Suprapubic skin (tissue), 4 donors: ENCODE data around the gene IDH3A. TPM values are rescaled to one million over a fixed set of nuclear protein-coding genes. Genes with fewer than 3 reads are reported as not detected.

Experiments
- DNase-seq, 2 donors: peaks; one replicate each; pipeline ENCODE4 v3.0.0-alpha.2; 2019; ENCODE audit warnings: low spot score in 2 of 2
- H3K27ac ChIP-seq: fragments of 200-600 bp; sonication (generic); one replicate; pipeline ENCODE4 v1.5.1; 2019
- H3K27me3 ChIP-seq: fragments of 200-600 bp; sonication (generic); one replicate; pipeline ENCODE4 v1.5.1; 2019
- H3K36me3 ChIP-seq: fragments of 200-600 bp; sonication (generic); one replicate; pipeline ENCODE4 v1.5.1; 2019
- H3K4me1 ChIP-seq: fragments of 200-600 bp; sonication (generic); one replicate; pipeline ENCODE4 v1.5.1; 2019
- H3K4me3 ChIP-seq: fragments of 200-600 bp; sonication (generic); one replicate; pipeline ENCODE4 v1.5.1; 2019; ENCODE audit warnings: mild to moderate bottlenecking
- H3K9me3 ChIP-seq: fragments of 200-600 bp; sonication (generic); one replicate; pipeline ENCODE4 v1.5.1; 2019
- CTCF ChIP-seq, 2 donors: fragments of 200-600 bp in 1 of 2; fragments of 450-650 bp in 1 of 2; sonication (generic) in 1 of 2; IDR thresholded peaks; one replicate each; pipeline ENCODE4 v1.5.1; 2016 to 2019; ENCODE audit warnings: antibody characterized with exemption in 2 of 2, mild to moderate bottlenecking in 1 of 2, moderate library complexity in 1 of 2
- EP300 ChIP-seq: sonication (generic); formaldehyde crosslinking; IDR thresholded peaks from one replicate; pipeline ENCODE4 v1.6.1; 2017; ENCODE audit warnings: antibody characterized with exemption
- POLR2A ChIP-seq, 2 donors: fragments of 450-650 bp; IDR thresholded peaks; one replicate each; pipeline ENCODE4 v1.6.1; 2017; ENCODE audit warnings: antibody characterized with exemption in 2 of 2, mild to moderate bottlenecking in 2 of 2, moderate library complexity in 2 of 2
- POLR2AphosphoS5 ChIP-seq, 3 donors: sonication (generic); formaldehyde crosslinking; IDR thresholded peaks; one replicate each; pipeline ENCODE4 v1.6.1; 2017; ENCODE audit warnings: antibody characterized with exemption in 3 of 3
- whole genome bisulfite sequencing: methylation state at CpG from one replicate; pipeline ENCODE4 v1.1.5; 2018; 5-methylcytosine and 5-hydroxymethylcytosine counted together
- total RNA-seq, 4 donors: library from RNA; depleted of rRNA; stranded (reverse); fragments of >200 nt; gene quantifications; one replicate each; pipeline ENCODE4 v1.1.0, GENCODE V29; 2016

The IDH3A gene
- total RNA-seq, 4 donors from 2014 or later, result 55.1 to 82.5 (median 55.8) TPM

GRCh38 chr15:78182336-78182700, 33.2 kb downstream of the IDH3A start:
- Histone ChIP-seq H3K9me3 (no peaks in the 10 kb centered on the region), H3K4me3 (no peak overlapping the region), H3K36me3 (no peaks in the 10 kb centered on the region), H3K4me1 (no peaks in the 10 kb centered on the region), H3K27me3 (no peaks in the 10 kb centered on the region), H3K27ac (no peak overlapping the region)
- no peak for TF ChIP-seq POLR2A (IDR thresholded peaks at IDR 0.05)
- TF ChIP-seq CTCF (IDR thresholded peaks at IDR 0.05), result no peak
- TF ChIP-seq POLR2AphosphoS5 (IDR thresholded peaks at IDR 0.05), result no peak
- TF ChIP-seq EP300, result no peak
- peak in 1 of 2 donors; percentile 60 for DNase-seq
- WGBS, result no CpG with 5 or more reads among the region's 5 CpGs

GRCh38 chr15:78182821-78183220, 33.7 kb downstream of the IDH3A start:
- no peak for TF ChIP-seq CTCF (IDR thresholded peaks at IDR 0.05)
- no peak for TF ChIP-seq POLR2A (IDR thresholded peaks at IDR 0.05)
- TF ChIP-seq EP300, result no peak
- TF ChIP-seq POLR2AphosphoS5 (IDR thresholded peaks at IDR 0.05), result no peak
- WGBS, result 91% methylated on average over 4 of the region's 4 CpGs
- Histone ChIP-seq H3K36me3 (no peaks in the 10 kb centered on the region), H3K9me3 (no peaks in the 10 kb centered on the region), H3K27ac (no peak overlapping the region), H3K27me3 (no peaks in the 10 kb centered on the region), H3K4me1 (no peaks in the 10 kb centered on the region), H3K4me3 (no peak overlapping the region)
- DNase-seq, result no peak

GRCh38 chr15:78192826-78193594, 43.8 kb downstream of the IDH3A start:
- H3K36me3 ChIP-seq, result no peaks in the 10 kb centered on the region
- no peak overlapping the region for H3K27ac ChIP-seq
- no peaks in the 10 kb centered on the region for H3K27me3 ChIP-seq
- H3K4me1 ChIP-seq, result no peaks in the 10 kb centered on the region
- no peak overlapping the region for H3K4me3 ChIP-seq
- peak in 1 of 2 donors; percentile 55 for DNase-seq
- TF ChIP-seq POLR2AphosphoS5 (IDR thresholded peaks at IDR 0.05) (no peak), CTCF (IDR thresholded peaks at IDR 0.05) (no peak), POLR2A (IDR thresholded peaks at IDR 0.05) (no peak), EP300 (no peak)
- no peaks in the 10 kb centered on the region for H3K9me3 ChIP-seq
- 86% methylated on average over 10 of the region's 10 CpGs for WGBS

GRCh38 chr15:78193731-78194567, 44.8 kb downstream of the IDH3A start:
- 91% methylated on average over 4 of the region's 15 CpGs for WGBS
- TF ChIP-seq EP300 (no peak), POLR2A (IDR thresholded peaks at IDR 0.05) (no peak), CTCF (IDR thresholded peaks at IDR 0.05) (no peak), POLR2AphosphoS5 (IDR thresholded peaks at IDR 0.05) (no peak)

GRCh38 chr15:78194568-78194925, 45.4 kb downstream of the IDH3A start:
- peak in 1 of 2 donors; percentile 72 for DNase-seq
- Histone ChIP-seq H3K4me1 (no peaks in the 10 kb centered on the region), H3K27ac (no peak overlapping the region), H3K4me3 (no peak overlapping the region), H3K36me3 (no peaks in the 10 kb centered on the region), H3K27me3 (no peaks in the 10 kb centered on the region), H3K9me3 (no peaks in the 10 kb centered on the region)
- TF ChIP-seq CTCF (IDR thresholded peaks at IDR 0.05) (no peak), POLR2AphosphoS5 (IDR thresholded peaks at IDR 0.05) (no peak), POLR2A (IDR thresholded peaks at IDR 0.05) (no peak), EP300 (no peak)
- WGBS, result 87% methylated on average over 12 of the region's 15 CpGs

More at GRCh38 chr15:78193731-78194567, 44.8 kb downstream of the IDH3A start:
- H3K36me3 ChIP-seq, result no peaks in the 10 kb centered on the region
- DNase-seq, result peak in 1 of 2 donors; percentile 64
- no peak overlapping the region for H3K4me3 ChIP-seq
- no peaks in the 10 kb centered on the region for H3K27me3 ChIP-seq
- H3K9me3 ChIP-seq, result no peaks in the 10 kb centered on the region
- no peak overlapping the region for H3K27ac ChIP-seq
- no peaks in the 10 kb centered on the region for H3K4me1 ChIP-seq
